Muscle of leg (tissue), 11 donors: ENCODE measurements around the gene PNMA6F. TPM values are rescaled to one million over a fixed set of nuclear protein-coding genes. Genes with fewer than 3 reads are reported as not detected.

Source experiments
- DNase-seq: peaks from one replicate; pipeline ENCODE4 v3.0.0; 2013
- H3K27ac ChIP-seq: one replicate; pipeline ENCODE4 v1.5.1; 2013; ENCODE audit warnings: mild to moderate bottlenecking, low read length, control low read depth
- H3K27me3 ChIP-seq: one replicate; pipeline ENCODE4 v1.6.1; 2013; ENCODE audit warnings: low read length; ENCODE audit not compliant: control insufficient read depth, insufficient read depth
- H3K36me3 ChIP-seq: one replicate; pipeline ENCODE4 v1.6.1; 2013; ENCODE audit warnings: low read length; ENCODE audit not compliant: control insufficient read depth, insufficient read depth
- H3K4me1 ChIP-seq: one replicate; pipeline ENCODE4 v1.6.1; 2013; ENCODE audit warnings: low read length; ENCODE audit not compliant: control insufficient read depth, insufficient read depth
- H3K4me3 ChIP-seq: one replicate; pipeline ENCODE4 v1.5.1; 2013; ENCODE audit warnings: low read length, control low read depth
- H3K9me3 ChIP-seq: replicated peaks from 2 replicates; pipeline ENCODE4 v1.6.1; 2013; ENCODE audit warnings: low read depth, low read length; ENCODE audit not compliant: control insufficient read depth
- WGBS: methylation state at CpG from one replicate; pipeline ENCODE4 v1.1.5; 2013; ENCODE audit warnings: missing lambda C conversion rate; ENCODE audit not compliant: insufficient coverage; 5-methylcytosine and 5-hydroxymethylcytosine counted together
- polyA plus RNA-seq, 8 donors: library from polyadenylated mRNA; unstranded; fragments of 120-200 nt; gene quantifications; one replicate each; pipeline versions ENCODE4 v1.2.1 to v1.2.3, GENCODE V29; 2013; ENCODE audit warnings: inconsistent platforms in 1 of 8, low replicate concordance in 1 of 8; ENCODE audit not compliant: insufficient read length in 8 of 8, insufficient read depth in 1 of 8
- total RNA-seq: library from RNA; stranded (reverse); fragments of 120-200 nt; gene quantifications from one replicate; pipeline ENCODE4 v1.2.4, GENCODE V29; 2013

Gene PNMA6F
- total and polyA plus RNA-seq, 9 donors, result not detected

- Histone ChIP-seq H3K27ac (no peak overlapping the region), H3K4me1 (no peaks in the 10 kb centered on the region), H3K4me3 (no peak overlapping the region), H3K9me3 (no peaks in the 10 kb centered on the region), H3K36me3 (no peaks in the 10 kb centered on the region), H3K27me3 (peaks cover 18% of the 10 kb centered on the region)
- WGBS, result 90% methylated on average over 16 of the region's 20 CpGs
- DNase-seq, result no peak
Observed at GRCh38 chrX:153317996-153318722, 3.4 kb downstream of the PNMA6F start.

- 75% methylated on average over 6 of the region's 8 CpGs for whole genome bisulfite sequencing
Observed at GRCh38 chrX:153317306-153317705, 4.3 kb downstream of the PNMA6F start.

GRCh38 chrX:153312842-153313241 lies 8.7 kb downstream of the PNMA6F start:
- H3K27ac ChIP-seq, result no peak overlapping the region
- H3K4me3 ChIP-seq, result no peak overlapping the region
- H3K4me1 ChIP-seq, result no peaks in the 10 kb centered on the region
- H3K9me3 ChIP-seq, result no peaks in the 10 kb centered on the region
- H3K27me3 ChIP-seq, result peaks cover 2% of the 10 kb centered on the region
- no peak for DNase-seq
- WGBS, result 80% methylated on average over 1 of the region's 1 CpG
- no peaks in the 10 kb centered on the region for H3K36me3 ChIP-seq

More at GRCh38 chrX:153317306-153317705, 4.3 kb downstream of the PNMA6F start:
- DNase-seq, result no peak
- Histone ChIP-seq H3K4me3 (no peak overlapping the region), H3K4me1 (no peaks in the 10 kb centered on the region), H3K36me3 (no peaks in the 10 kb centered on the region), H3K27me3 (peaks cover 18% of the 10 kb centered on the region), H3K9me3 (no peaks in the 10 kb centered on the region), H3K27ac (no peak overlapping the region)

DNA sequence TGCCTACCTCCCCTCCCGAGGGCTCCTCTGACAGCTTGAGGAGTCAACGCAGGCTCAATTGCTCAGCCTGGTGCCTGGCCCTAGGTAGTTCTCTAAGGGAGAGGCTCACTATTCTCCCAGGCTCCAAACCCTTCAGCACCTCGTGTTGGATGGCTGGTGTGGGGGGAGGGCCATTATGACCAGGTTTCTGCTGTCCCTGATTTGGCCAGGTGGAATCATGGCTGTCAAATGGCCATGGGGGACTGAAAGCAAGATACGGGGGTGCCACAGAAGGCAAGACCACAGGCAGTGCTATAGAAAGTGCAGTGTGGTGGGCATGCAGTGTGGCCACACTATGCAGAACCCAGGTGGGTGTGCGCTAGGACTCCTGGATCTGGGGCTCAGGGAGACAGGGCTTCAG lies 9.5 kb downstream of the PNMA6F start:
- no peak for DNase-seq
- WGBS, result 74% methylated on average over 4 of the region's 5 CpGs
- Histone ChIP-seq H3K36me3 (no peaks in the 10 kb centered on the region), H3K27me3 (peaks cover 4% of the 10 kb centered on the region), H3K4me1 (no peaks in the 10 kb centered on the region), H3K4me3 (no peak overlapping the region), H3K9me3 (no peaks in the 10 kb centered on the region), H3K27ac (no peak overlapping the region)

- H3K27ac ChIP-seq, result no peak overlapping the region
- peak; percentile 25 for DNase-seq
- no peaks in the 10 kb centered on the region for H3K4me1 ChIP-seq
- no peaks in the 10 kb centered on the region for H3K9me3 ChIP-seq
- no peak overlapping the region for H3K4me3 ChIP-seq
- 65% methylated on average over 9 of the region's 9 CpGs for WGBS
- H3K36me3 ChIP-seq, result no peaks in the 10 kb centered on the region
- H3K27me3 ChIP-seq, result peaks cover 4% of the 10 kb centered on the region
Observed at GRCh38 chrX:153310901-153311300, 10.7 kb downstream of the PNMA6F start.

DNA sequence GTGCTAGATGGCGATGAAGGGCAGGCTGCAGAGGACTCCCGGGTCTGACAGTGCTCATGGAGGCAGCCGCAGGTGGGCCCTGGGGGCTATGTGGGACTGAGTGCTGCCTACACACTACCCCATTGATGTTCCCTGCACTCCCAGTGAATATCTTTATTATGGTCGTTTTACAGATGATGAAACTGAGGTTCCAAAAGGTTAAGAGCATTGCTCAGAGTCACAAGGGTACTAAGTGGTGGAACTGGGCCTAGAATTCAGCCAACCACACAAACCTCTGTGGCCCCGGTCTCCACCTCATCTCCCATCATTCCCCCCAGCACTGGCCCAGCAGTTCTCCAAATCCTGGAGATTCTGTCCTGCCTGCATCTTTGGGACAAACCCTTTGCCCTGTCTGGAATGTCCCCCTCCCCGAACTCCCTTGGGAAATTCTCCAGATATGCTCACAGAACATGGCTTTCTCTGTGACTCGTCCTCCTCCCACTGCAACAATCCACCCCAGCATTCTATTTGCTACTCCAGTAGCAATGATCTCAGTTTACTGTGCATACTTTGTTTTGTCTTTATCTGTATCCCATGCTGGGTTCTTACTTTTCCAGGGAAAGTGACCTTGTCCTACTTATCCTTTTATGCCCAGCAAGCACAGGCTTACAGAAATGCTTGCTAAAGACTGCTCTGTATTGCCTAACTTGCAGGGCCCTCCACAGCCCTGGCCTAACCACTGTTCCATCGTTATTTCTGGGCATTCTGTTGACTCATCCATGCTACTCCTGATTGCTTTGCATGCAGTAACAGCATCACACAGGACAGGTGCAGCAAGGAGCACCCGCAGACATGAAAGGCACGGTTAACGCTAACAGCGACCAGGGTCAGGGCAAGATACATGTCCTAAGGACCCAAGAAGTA lies 14.0 kb downstream of the PNMA6F start:
- no peaks in the 10 kb centered on the region for H3K36me3 ChIP-seq
- H3K4me3 ChIP-seq, result no peak overlapping the region
- no peak for DNase-seq
- WGBS, result 72% methylated on average over 8 of the region's 12 CpGs
- no peak overlapping the region for H3K27ac ChIP-seq
- peaks cover 15% of the 10 kb centered on the region for H3K27me3 ChIP-seq
- H3K4me1 ChIP-seq, result no peaks in the 10 kb centered on the region
- H3K9me3 ChIP-seq, result no peaks in the 10 kb centered on the region

DNA sequence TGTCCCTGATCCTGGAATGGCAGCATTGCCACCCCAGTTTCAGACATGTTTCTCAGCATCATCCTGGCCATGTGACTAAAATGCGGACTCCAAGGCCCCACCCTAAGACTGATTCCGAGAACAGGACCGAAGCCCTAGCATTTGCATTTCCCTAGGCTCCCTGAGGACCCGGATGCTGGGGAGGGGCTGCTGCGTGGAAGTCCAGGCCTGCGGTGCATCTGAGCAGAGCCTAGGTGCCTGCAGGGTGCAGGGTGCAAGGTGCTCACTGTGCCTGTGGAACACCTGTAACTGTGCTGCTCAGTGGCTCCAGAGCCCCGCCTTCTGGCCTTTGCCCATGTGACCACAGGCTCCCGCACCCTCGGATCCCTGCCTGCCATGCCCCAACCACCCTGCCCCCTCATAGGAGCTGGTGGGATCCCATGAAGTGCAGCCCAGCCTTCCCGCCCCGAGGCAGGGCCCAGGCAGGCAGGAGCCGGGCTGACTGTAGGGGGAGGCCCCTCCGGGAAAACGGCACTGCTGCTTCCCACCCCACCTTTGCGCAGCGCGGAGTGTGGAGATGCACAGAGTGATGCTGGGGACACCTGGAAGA lies 14.9 kb downstream of the PNMA6F start:
- WGBS, result 69% methylated on average over 17 of the region's 17 CpGs
- DNase-seq, result no peak

DNA sequence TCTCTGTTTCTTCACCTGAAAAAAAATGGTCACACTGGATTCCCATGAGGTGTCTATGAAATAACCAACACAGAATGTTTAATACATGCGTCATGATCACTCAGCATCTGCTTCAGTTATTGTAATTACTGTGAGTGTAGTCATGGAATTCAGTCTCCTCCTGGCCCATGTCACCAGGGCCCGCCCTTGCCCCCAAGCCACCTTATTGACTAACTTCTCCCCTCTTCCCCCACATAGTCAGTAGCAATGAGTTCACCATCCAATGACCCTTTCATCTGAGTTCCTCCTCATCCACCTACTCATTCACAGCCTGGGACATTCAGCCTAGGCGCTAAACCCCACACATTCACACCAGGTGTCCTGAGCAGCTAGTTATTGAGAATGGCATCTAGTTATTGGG lies 15.6 kb downstream of the PNMA6F start:
- DNase-seq, result no peak
- no peaks in the 10 kb centered on the region for H3K4me1 ChIP-seq
- no peak overlapping the region for H3K4me3 ChIP-seq
- WGBS, result no CpG with 5 or more reads among the region's 3 CpGs
- H3K27ac ChIP-seq, result no peak overlapping the region
- H3K36me3 ChIP-seq, result no peaks in the 10 kb centered on the region
- H3K9me3 ChIP-seq, result no peaks in the 10 kb centered on the region
- peaks cover 15% of the 10 kb centered on the region for H3K27me3 ChIP-seq

More for the DNA sequence above, 14.9 kb downstream of the PNMA6F start:
- Histone ChIP-seq H3K36me3 (no peaks in the 10 kb centered on the region), H3K4me1 (no peaks in the 10 kb centered on the region), H3K4me3 (no peak overlapping the region), H3K9me3 (no peaks in the 10 kb centered on the region), H3K27ac (no peak overlapping the region), H3K27me3 (peaks cover 15% of the 10 kb centered on the region)

DNA sequence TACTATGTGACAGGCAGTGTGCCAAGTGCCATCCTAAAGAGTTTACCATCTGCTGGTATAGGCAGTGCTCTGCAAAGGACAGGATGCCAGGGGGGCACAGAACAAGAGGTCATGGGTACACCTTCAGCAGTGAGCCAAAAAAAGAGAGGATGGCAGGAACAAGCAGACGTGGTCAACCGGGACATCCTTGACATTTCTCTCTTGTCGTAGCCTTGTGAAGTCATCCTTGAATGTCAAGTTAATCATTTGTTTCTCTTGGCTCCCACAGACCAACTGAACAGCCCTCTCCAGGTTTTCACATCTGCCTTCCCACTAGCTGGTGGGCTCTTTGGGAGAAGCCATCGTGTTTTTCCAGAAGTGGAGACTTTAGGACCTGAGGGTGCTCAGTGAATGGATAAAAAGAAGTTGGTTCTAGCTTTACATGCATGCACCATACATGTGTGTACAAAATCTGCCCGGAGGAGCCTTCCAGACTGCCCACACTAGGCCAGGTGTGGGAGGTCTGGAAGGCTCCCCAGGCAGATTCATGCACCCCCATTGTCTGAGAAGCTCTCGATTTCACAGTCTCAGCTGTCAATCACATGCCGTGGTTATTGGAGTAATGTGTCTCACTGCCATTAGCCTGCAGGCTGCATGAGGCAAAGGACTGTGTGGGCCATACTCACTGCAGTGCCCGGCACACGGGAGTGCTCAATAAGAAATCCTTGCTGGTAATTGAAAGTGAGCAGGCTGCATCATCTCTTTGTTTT lies 16.4 kb downstream of the PNMA6F start:
- H3K27ac ChIP-seq, result no peak overlapping the region
- peaks cover 15% of the 10 kb centered on the region for H3K27me3 ChIP-seq
- H3K4me3 ChIP-seq, result no peak overlapping the region
- no peaks in the 10 kb centered on the region for H3K4me1 ChIP-seq
- H3K9me3 ChIP-seq, result no peaks in the 10 kb centered on the region
- WGBS, result 93% methylated on average over 3 of the region's 9 CpGs
- no peak for DNase-seq
- H3K36me3 ChIP-seq, result no peaks in the 10 kb centered on the region
